H54 (cell line): ENCODE measurements around the gene OBSCN.

Experiments used
- DNase-seq: peaks from one replicate; pipeline ENCODE4 v3.0.0; 2011; ENCODE audit warnings: low spot score, mixed read lengths; ENCODE audit not compliant: insufficient read length
- FAIRE-seq: peaks from 3 replicates; lab custom pipeline; 2011; peaks lifted over from hg19 to GRCh38; lab: Jason Lieb, UNC
- POLR2A ChIP-seq: IDR thresholded peaks from 2 replicates; pipeline ENCODE4 v1.6.1; 2011; ENCODE audit warnings: low read depth, mild to moderate bottlenecking, low read length

The OBSCN gene

GRCh38 chr1:228271701-228272251 lies 63.9 kb downstream of the OBSCN start:
- FAIRE-seq (no peak), DNase-seq (no peak)
- TF ChIP-seq POLR2A: no peak

- FAIRE-seq (no peak), DNase-seq (no peak)
- TF ChIP-seq POLR2A: no peak
Observed at GRCh38 chr1:228272331-228272791, 64.5 kb downstream of the OBSCN start.

GRCh38 chr1:228272831-228273571 lies 65.2 kb downstream of the OBSCN start:
- DNase-seq: no peak
- FAIRE-seq: no peak
- TF ChIP-seq POLR2A: no peak

GRCh38 chr1:228273720-228274451 lies 66.0 kb downstream of the OBSCN start:
- DNase-seq: no peak
- no peak for FAIRE-seq
- no peak for TF ChIP-seq POLR2A

- FAIRE-seq (no peak), DNase-seq (no peak)
- TF ChIP-seq POLR2A: no peak
Observed at GRCh38 chr1:228274452-228275178, 66.8 kb downstream of the OBSCN start.

- no peak for FAIRE-seq
- no peak for DNase-seq
- TF ChIP-seq POLR2A: no peak
Observed at GRCh38 chr1:228275179-228275429, 67.3 kb downstream of the OBSCN start.

GRCh38 chr1:228275430-228276173 lies 67.8 kb downstream of the OBSCN start:
- DNase-seq (no peak), FAIRE-seq (no peak)
- TF ChIP-seq POLR2A: peak; percentile 37; the same call in 1 of the 2 replicates

GRCh38 chr1:228276174-228276831 lies 68.5 kb downstream of the OBSCN start:
- no peak for FAIRE-seq
- TF ChIP-seq POLR2A: no peak
- no peak for DNase-seq

- TF ChIP-seq POLR2A: no peak
- FAIRE-seq (no peak), DNase-seq (no peak)
Observed at GRCh38 chr1:228276901-228277490, 69.2 kb downstream of the OBSCN start.

GRCh38 chr1:228277491-228278431 lies 69.9 kb downstream of the OBSCN start:
- FAIRE-seq (no peak), DNase-seq (no peak)
- no peak for TF ChIP-seq POLR2A

- no peak for FAIRE-seq
- no peak for DNase-seq
- no peak for TF ChIP-seq POLR2A
Observed at GRCh38 chr1:228278432-228278941, 70.6 kb downstream of the OBSCN start.
